ENCODE data around the gene EN2.

EN2 gene

GRCh38 chr7:155410431-155410830 is 47.5 kb upstream of the EN2 start:
- TF ChIP-seq POLR2AphosphoS5 (IDR thresholded peaks at IDR 0.05; ENCODE audit: low read depth) (no peak), REST (IDR thresholded peaks at IDR 0.05; ENCODE audit: insufficient replicate concordance, low read depth) (no peak), SPI1 (IDR thresholded peaks at IDR 0.05; ENCODE audit: borderline replicate concordance, low read depth) (no peak)
- H3K4me3 ChIP-seq (replicated peaks; ENCODE audit: insufficient read depth, low read length): no peak overlapping the region
- no peak overlapping the region for H3K27ac ChIP-seq (replicated peaks)
- peaks cover 8% of the 10 kb centered on the region for H3K27me3 ChIP-seq (ENCODE audit: insufficient read depth, poor library complexity, severe bottlenecking)
- DNase-seq (ENCODE audit: low read depth in 1 of 2, low spot score in 1 of 2): no peak

DNA sequence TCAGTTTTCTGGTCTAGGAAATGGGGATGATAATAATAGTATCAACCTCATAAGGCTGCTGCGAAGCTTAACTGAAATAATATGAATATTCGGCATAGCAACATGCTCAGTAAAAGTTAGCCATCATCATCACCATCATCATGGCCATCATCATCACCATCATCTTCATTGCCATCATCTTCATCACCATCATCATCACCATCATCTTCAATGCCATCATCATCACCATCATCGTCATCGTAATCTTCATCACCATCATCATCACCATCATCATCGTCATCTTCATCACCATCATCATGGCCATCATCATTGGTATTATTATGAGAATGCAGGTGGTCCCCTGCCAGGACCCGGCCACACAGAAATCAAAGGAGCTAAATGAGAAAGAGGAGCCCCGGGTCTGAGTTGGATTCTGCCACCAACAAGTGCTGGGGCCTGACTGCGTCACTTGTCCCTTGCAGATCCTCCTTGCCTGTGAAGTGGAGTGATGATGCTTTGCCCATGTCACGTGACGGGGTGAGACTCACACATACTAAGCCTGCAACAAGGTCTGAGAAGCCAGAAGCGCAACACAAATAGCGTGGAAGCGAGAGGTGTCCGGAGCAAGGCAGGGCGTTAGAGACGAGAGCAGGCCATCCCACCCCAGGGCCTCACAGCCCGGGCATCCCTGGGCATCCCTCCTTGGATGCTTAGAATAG is 46.1 kb upstream of the EN2 start:
- H3K27ac ChIP-seq (replicated peaks): no peak overlapping the region
- peaks cover 4% of the 10 kb centered on the region for H3K27me3 ChIP-seq (ENCODE audit: insufficient read depth, poor library complexity, severe bottlenecking)
- no peak for DNase-seq (ENCODE audit: low read depth in 1 of 2, low spot score in 1 of 2)
- TF ChIP-seq GABPA (IDR thresholded peaks at IDR 0.05; ENCODE audit: low read depth): no peak
- no peak for TF ChIP-seq REST (IDR thresholded peaks at IDR 0.05; ENCODE audit: insufficient replicate concordance, low read depth)
- no peak for TF ChIP-seq SPI1 (IDR thresholded peaks at IDR 0.05; ENCODE audit: borderline replicate concordance, low read depth)
- no peak for TF ChIP-seq POLR2AphosphoS5 (IDR thresholded peaks at IDR 0.05; ENCODE audit: low read depth)
- TF ChIP-seq, protein P1, sequence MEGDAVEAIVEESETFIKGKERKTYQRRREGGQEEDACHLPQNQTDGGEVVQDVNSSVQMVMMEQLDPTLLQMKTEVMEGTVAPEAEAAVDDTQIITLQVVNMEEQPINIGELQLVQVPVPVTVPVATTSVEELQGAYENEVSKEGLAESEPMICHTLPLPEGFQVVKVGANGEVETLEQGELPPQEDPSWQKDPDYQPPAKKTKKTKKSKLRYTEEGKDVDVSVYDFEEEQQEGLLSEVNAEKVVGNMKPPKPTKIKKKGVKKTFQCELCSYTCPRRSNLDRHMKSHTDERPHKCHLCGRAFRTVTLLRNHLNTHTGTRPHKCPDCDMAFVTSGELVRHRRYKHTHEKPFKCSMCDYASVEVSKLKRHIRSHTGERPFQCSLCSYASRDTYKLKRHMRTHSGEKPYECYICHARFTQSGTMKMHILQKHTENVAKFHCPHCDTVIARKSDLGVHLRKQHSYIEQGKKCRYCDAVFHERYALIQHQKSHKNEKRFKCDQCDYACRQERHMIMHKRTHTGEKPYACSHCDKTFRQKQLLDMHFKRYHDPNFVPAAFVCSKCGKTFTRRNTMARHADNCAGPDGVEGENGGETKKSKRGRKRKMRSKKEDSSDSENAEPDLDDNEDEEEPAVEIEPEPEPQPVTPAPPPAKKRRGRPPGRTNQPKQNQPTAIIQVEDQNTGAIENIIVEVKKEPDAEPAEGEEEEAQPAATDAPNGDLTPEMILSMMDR (IDR thresholded peaks at IDR 0.05; ENCODE audit: insufficient read depth, low read length): no peak
- H3K4me3 ChIP-seq (replicated peaks; ENCODE audit: insufficient read depth, low read length): no peak overlapping the region

GRCh38 chr7:155412416-155413253 is 45.3 kb upstream of the EN2 start:
- H3K4me3 ChIP-seq (replicated peaks; ENCODE audit: insufficient read depth, low read length): no peak overlapping the region
- H3K27ac ChIP-seq (replicated peaks): no peak overlapping the region
- peak; percentile 23 to 51 for DNase-seq (ENCODE audit: low read depth in 1 of 2, low spot score in 1 of 2)
- no peak for TF ChIP-seq SPI1 (IDR thresholded peaks at IDR 0.05; ENCODE audit: borderline replicate concordance, low read depth)
- no peak for TF ChIP-seq REST (IDR thresholded peaks at IDR 0.05; ENCODE audit: insufficient replicate concordance, low read depth)
- TF ChIP-seq, protein P1 (IDR thresholded peaks at IDR 0.05; ENCODE audit: insufficient read depth, low read length): peak; percentile 89
- H3K27me3 ChIP-seq (ENCODE audit: insufficient read depth, poor library complexity, severe bottlenecking): peaks cover 4% of the 10 kb centered on the region
